IPS-20b (cell line): Measurements from ENCODE around the gene CRTC2.

Experiments
- H3K27ac ChIP-seq: one replicate; pipeline ENCODE4 v1.5.1; 2013; ENCODE audit warnings: low read length
- H3K27me3 ChIP-seq: 2 replicates; pipeline ENCODE4 v1.6.1; 2013; ENCODE audit warnings: mild to moderate bottlenecking, low read length, inconsistent platforms; ENCODE audit not compliant: insufficient read depth
- H3K36me3 ChIP-seq: 2 replicates; pipeline ENCODE4 v1.6.1; 2013; ENCODE audit warnings: low read depth, mild to moderate bottlenecking, inconsistent platforms, low read length, moderate library complexity; ENCODE audit not compliant: insufficient read depth
- H3K4me1 ChIP-seq: 2 replicates; pipeline ENCODE4 v1.6.1; 2013; ENCODE audit warnings: mild to moderate bottlenecking, control low read depth, inconsistent platforms, low read length, moderate library complexity; ENCODE audit not compliant: insufficient read depth
- H3K4me3 ChIP-seq: 2 replicates; pipeline ENCODE4 v1.5.1; 2013; ENCODE audit warnings: mild to moderate bottlenecking, low read length, inconsistent platforms
- H3K9ac ChIP-seq: 2 replicates; pipeline ENCODE4 v1.6.1; 2013; ENCODE audit warnings: low read depth, mild to moderate bottlenecking, inconsistent platforms, low read length, moderate library complexity
- H3K9me3 ChIP-seq: 2 replicates; pipeline ENCODE4 v1.6.1; 2013; ENCODE audit warnings: mild to moderate bottlenecking, low read depth, low read length, inconsistent platforms; ENCODE audit not compliant: insufficient read depth

CRTC2 gene

GRCh38 chr1:153957744-153958110 lies 685 bp downstream of the CRTC2 start:
- no peaks in the 10 kb centered on the region for H3K27me3 ChIP-seq
- peak overlapping the region; percentile 91 for H3K9ac ChIP-seq
- peak overlapping the region; percentile 91 for H3K4me3 ChIP-seq
- H3K27ac ChIP-seq: peak overlapping the region; percentile 23
- peaks cover 20% of the 10 kb centered on the region for H3K4me1 ChIP-seq
- H3K9me3 ChIP-seq: no peaks in the 10 kb centered on the region
- H3K36me3 ChIP-seq: peaks cover 45% of the 10 kb centered on the region

- H3K9ac ChIP-seq: peak overlapping the region; percentile 91
- H3K27me3 ChIP-seq: no peaks in the 10 kb centered on the region
- peak overlapping the region; percentile 23 for H3K27ac ChIP-seq
- H3K36me3 ChIP-seq: peaks cover 51% of the 10 kb centered on the region
- H3K9me3 ChIP-seq: no peaks in the 10 kb centered on the region
- peaks cover 20% of the 10 kb centered on the region for H3K4me1 ChIP-seq
- H3K4me3 ChIP-seq: peak overlapping the region; percentile 91
Measured at GRCh38 chr1:153956997-153957715, 1.3 kb downstream of the CRTC2 start.

GRCh38 chr1:153954826-153955225 lies 3.6 kb downstream of the CRTC2 start:
- Histone ChIP-seq H3K9me3 (no peaks in the 10 kb centered on the region), H3K36me3 (peaks cover 51% of the 10 kb centered on the region), H3K27me3 (no peaks in the 10 kb centered on the region), H3K4me3 (no peak overlapping the region), H3K9ac (no peak overlapping the region), H3K4me1 (peaks cover 12% of the 10 kb centered on the region), H3K27ac (no peak overlapping the region)

- Histone ChIP-seq H3K9me3 (no peaks in the 10 kb centered on the region), H3K27ac (no peak overlapping the region), H3K27me3 (no peaks in the 10 kb centered on the region), H3K36me3 (peaks cover 49% of the 10 kb centered on the region), H3K4me1 (peaks cover 9% of the 10 kb centered on the region), H3K4me3 (no peak overlapping the region), H3K9ac (no peak overlapping the region)
Measured at GRCh38 chr1:153953859-153954365, 4.5 kb downstream of the CRTC2 start.

GRCh38 chr1:153951801-153952200 lies 6.6 kb downstream of the CRTC2 start:
- peaks cover 3% of the 10 kb centered on the region for H3K4me1 ChIP-seq
- H3K27me3 ChIP-seq: no peaks in the 10 kb centered on the region
- no peak overlapping the region for H3K27ac ChIP-seq
- no peak overlapping the region for H3K9ac ChIP-seq
- peaks cover 67% of the 10 kb centered on the region for H3K36me3 ChIP-seq
- H3K9me3 ChIP-seq: no peaks in the 10 kb centered on the region
- no peak overlapping the region for H3K4me3 ChIP-seq

GRCh38 chr1:153951183-153951582 lies 7.2 kb downstream of the CRTC2 start:
- H3K27me3 ChIP-seq: no peaks in the 10 kb centered on the region
- H3K4me3 ChIP-seq: no peak overlapping the region
- H3K36me3 ChIP-seq: peaks cover 67% of the 10 kb centered on the region
- no peak overlapping the region for H3K27ac ChIP-seq
- H3K9me3 ChIP-seq: no peaks in the 10 kb centered on the region
- no peaks in the 10 kb centered on the region for H3K4me1 ChIP-seq
- H3K9ac ChIP-seq: no peak overlapping the region

- Histone ChIP-seq H3K4me1 (no peaks in the 10 kb centered on the region), H3K4me3 (peak within 1 kb of the TSS; percentile 76), H3K9ac (peak within 1 kb of the TSS; percentile 77), H3K27me3 (no peaks in the 10 kb centered on the region), H3K36me3 (peaks cover 61% of the 10 kb centered on the region), H3K27ac (peak within 1 kb of the TSS; percentile 55), H3K9me3 (no peaks in the 10 kb centered on the region)
Measured at GRCh38 chr1:153946622-153947241, 11.7 kb downstream of the CRTC2 start, which contains the start of gene DENND4B. Gene DENND4B, minus strand, starts transcription at chr1:153946718. Its CDS starts 2,344 bp downstream, at chr1:153944374.

- Histone ChIP-seq H3K4me1 (no peaks in the 10 kb centered on the region), H3K27me3 (no peaks in the 10 kb centered on the region), H3K36me3 (peaks cover 60% of the 10 kb centered on the region), H3K4me3 (peak overlapping the region; percentile 76), H3K9me3 (no peaks in the 10 kb centered on the region), H3K9ac (peak overlapping the region; percentile 77), H3K27ac (peak overlapping the region; percentile 55)
Measured at GRCh38 chr1:153945795-153946621, 12.4 kb downstream of the CRTC2 start.

- H3K9me3 ChIP-seq: no peaks in the 10 kb centered on the region
- peak overlapping the region; percentile 55 for H3K27ac ChIP-seq
- H3K4me1 ChIP-seq: no peaks in the 10 kb centered on the region
- H3K36me3 ChIP-seq: peaks cover 60% of the 10 kb centered on the region
- no peaks in the 10 kb centered on the region for H3K27me3 ChIP-seq
- peak overlapping the region; percentile 76 for H3K4me3 ChIP-seq
- H3K9ac ChIP-seq: peak overlapping the region; percentile 77
Measured at GRCh38 chr1:153945131-153945794, 13.1 kb downstream of the CRTC2 start.

GRCh38 chr1:153944827-153945117 lies 13.6 kb downstream of the CRTC2 start:
- no peak overlapping the region for H3K27ac ChIP-seq
- peak overlapping the region; percentile 76; the same call in 1 of the 2 replicates for H3K4me3 ChIP-seq
- H3K27me3 ChIP-seq: no peaks in the 10 kb centered on the region
- 0 out of 2 replicates have a peak overlapping the region, but pooled peaks have one; percentile 77 for H3K9ac ChIP-seq
- no peaks in the 10 kb centered on the region for H3K9me3 ChIP-seq
- peaks cover 60% of the 10 kb centered on the region for H3K36me3 ChIP-seq
- no peaks in the 10 kb centered on the region for H3K4me1 ChIP-seq
